ENCODE data around the gene PLXND1. TPM values are rescaled to one million over a fixed set of nuclear protein-coding genes. Genes with fewer than 3 reads are reported as not detected.

PLXND1 gene
- total RNA-seq, 2 experiments from 2014 or later = 4.7 to 6.0 TPM

GRCh38 chr3:129557548-129557894, 49.0 kb downstream of the PLXND1 start:
- POLR2A ChIA-PET = no interaction called here
- no peak for TF ChIP-seq EZH2phosphoT487 (IDR thresholded peaks at IDR 0.05; ENCODE audit: borderline replicate concordance, low read depth, low read length)
- no peak for TF ChIP-seq CTCF (conservative IDR thresholded peaks at IDR 0.05; ENCODE audit: low read length)
- CTCF ChIA-PET (ENCODE audit: unreplicated experiment) = no interaction called here

GRCh38 chr3:129556890-129557547, 49.5 kb downstream of the PLXND1 start:
- Histone ChIP-seq H2AFZ (ENCODE audit: low read length) (no peak overlapping the region), H3K36me3 (ENCODE audit: insufficient read depth, low read length) (no peaks in the 10 kb centered on the region), H3K79me2 (ENCODE audit: insufficient read depth, low read depth, low read length) (no peaks in the 10 kb centered on the region), H3K4me3 (ENCODE audit: low read depth, low read length, poor library complexity, severe bottlenecking) (no peak overlapping the region), H4K20me1 (ENCODE audit: insufficient read depth, low read length) (no peaks in the 10 kb centered on the region), H3K27ac (ENCODE audit: low read depth, low read length, poor library complexity, severe bottlenecking) (no peak overlapping the region), H3K4me2 (ENCODE audit: low read length) (no peak overlapping the region), H3K9me3 (ENCODE audit: low read length) (no peaks in the 10 kb centered on the region), H3K9me2 (ENCODE audit: insufficient read depth, low read length) (no peaks in the 10 kb centered on the region), H3K4me1 (ENCODE audit: insufficient read depth, low read length, poor library complexity, severe bottlenecking) (peaks cover 53% of the 10 kb centered on the region)
- intact Hi-C loops (cut with micrococcal nuclease; ENCODE audit: unreplicated experiment) = no loop called here
- no peak for DNase-seq (ENCODE audit: low spot score)
- no peak for TF ChIP-seq EZH2phosphoT487 (IDR thresholded peaks at IDR 0.05; ENCODE audit: borderline replicate concordance, low read depth, low read length)
- TF ChIP-seq CTCF (conservative IDR thresholded peaks at IDR 0.05; ENCODE audit: low read length) = no peak
- BruUV-seq (replicated peaks) = no TSS peak
- ChIA-PET POLR2A (no interaction called here), CTCF (ENCODE audit: unreplicated experiment) (no interaction called here)

More at GRCh38 chr3:129557548-129557894, 49.0 kb downstream of the PLXND1 start:
- peaks cover 53% of the 10 kb centered on the region for H3K4me1 ChIP-seq (ENCODE audit: insufficient read depth, low read length, poor library complexity, severe bottlenecking)
- H4K20me1 ChIP-seq (ENCODE audit: insufficient read depth, low read length) = no peaks in the 10 kb centered on the region
- no peak overlapping the region for H3K4me3 ChIP-seq (ENCODE audit: low read depth, low read length, poor library complexity, severe bottlenecking)
- no peak overlapping the region for H2AFZ ChIP-seq (ENCODE audit: low read length)
- intact Hi-C loops (cut with micrococcal nuclease; ENCODE audit: unreplicated experiment) = no loop called here
- no TSS peak for BruUV-seq (replicated peaks)
- no peaks in the 10 kb centered on the region for H3K9me2 ChIP-seq (ENCODE audit: insufficient read depth, low read length)
- no peaks in the 10 kb centered on the region for H3K9me3 ChIP-seq (ENCODE audit: low read length)
- no peaks in the 10 kb centered on the region for H3K79me2 ChIP-seq (ENCODE audit: insufficient read depth, low read depth, low read length)
- H3K27ac ChIP-seq (ENCODE audit: low read depth, low read length, poor library complexity, severe bottlenecking) = no peak overlapping the region
- no peak for DNase-seq (ENCODE audit: low spot score)
- H3K4me2 ChIP-seq (ENCODE audit: low read length) = no peak overlapping the region
- no peaks in the 10 kb centered on the region for H3K36me3 ChIP-seq (ENCODE audit: insufficient read depth, low read length)

- Histone ChIP-seq H4K20me1 (ENCODE audit: insufficient read depth, low read length) (no peaks in the 10 kb centered on the region), H3K4me1 (ENCODE audit: insufficient read depth, low read length, poor library complexity, severe bottlenecking) (peaks cover 53% of the 10 kb centered on the region), H3K9me2 (ENCODE audit: insufficient read depth, low read length) (no peaks in the 10 kb centered on the region), H3K36me3 (ENCODE audit: insufficient read depth, low read length) (no peaks in the 10 kb centered on the region), H3K79me2 (ENCODE audit: insufficient read depth, low read depth, low read length) (no peaks in the 10 kb centered on the region), H3K9me3 (ENCODE audit: low read length) (no peaks in the 10 kb centered on the region), H3K4me3 (ENCODE audit: low read depth, low read length, poor library complexity, severe bottlenecking) (no peak overlapping the region), H3K4me2 (ENCODE audit: low read length) (no peak overlapping the region), H2AFZ (ENCODE audit: low read length) (no peak overlapping the region), H3K27ac (ENCODE audit: low read depth, low read length, poor library complexity, severe bottlenecking) (no peak overlapping the region)
- ChIA-PET POLR2A (no interaction called here), CTCF (ENCODE audit: unreplicated experiment) (no interaction called here)
- intact Hi-C loops (cut with micrococcal nuclease; ENCODE audit: unreplicated experiment) = no loop called here
- BruUV-seq (replicated peaks) = no TSS peak
- DNase-seq (ENCODE audit: low spot score) = no peak
- no peak for TF ChIP-seq EZH2phosphoT487 (IDR thresholded peaks at IDR 0.05; ENCODE audit: borderline replicate concordance, low read depth, low read length)
- no peak for TF ChIP-seq CTCF (conservative IDR thresholded peaks at IDR 0.05; ENCODE audit: low read length)
Observed at GRCh38 chr3:129556358-129556695, 50.1 kb downstream of the PLXND1 start.
